RPMI8226 (cell line): ENCODE measurements around the gene ENTPD7.

Source experiments
- DNase-seq: peaks from one replicate; pipeline ENCODE4 v3.0.0-alpha.2; 2015

The ENTPD7 gene

DNA sequence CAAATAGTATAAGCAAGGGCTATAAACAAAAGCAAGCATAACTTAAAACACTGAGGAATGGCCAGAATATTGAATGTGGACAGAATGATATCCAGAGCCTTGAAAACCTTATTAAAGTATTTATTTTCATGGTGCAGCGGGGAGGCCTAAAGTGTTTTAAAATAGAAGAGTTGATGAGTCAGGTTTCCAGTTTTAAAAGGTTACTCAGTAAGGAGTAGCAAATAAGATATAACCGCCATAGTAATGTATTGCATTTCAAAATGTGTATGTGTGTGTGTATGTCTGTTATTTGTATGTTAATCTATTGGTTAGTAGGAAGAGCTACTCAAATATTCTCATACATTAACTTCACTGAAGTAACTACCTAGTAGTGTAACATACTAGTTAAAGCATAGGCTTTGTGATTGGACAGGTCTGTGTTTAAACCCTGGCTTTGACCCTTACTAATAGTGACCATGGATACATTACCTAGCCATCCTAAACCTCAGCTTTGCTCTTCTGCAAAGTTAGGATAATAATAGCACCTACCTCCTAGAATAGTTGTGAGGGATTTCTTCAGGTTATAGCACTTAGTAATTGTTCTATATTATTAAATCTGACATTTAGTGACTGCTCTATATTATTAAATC lies 89.6 kb downstream of the ENTPD7 start:
- no peak for DNase-seq

DNA sequence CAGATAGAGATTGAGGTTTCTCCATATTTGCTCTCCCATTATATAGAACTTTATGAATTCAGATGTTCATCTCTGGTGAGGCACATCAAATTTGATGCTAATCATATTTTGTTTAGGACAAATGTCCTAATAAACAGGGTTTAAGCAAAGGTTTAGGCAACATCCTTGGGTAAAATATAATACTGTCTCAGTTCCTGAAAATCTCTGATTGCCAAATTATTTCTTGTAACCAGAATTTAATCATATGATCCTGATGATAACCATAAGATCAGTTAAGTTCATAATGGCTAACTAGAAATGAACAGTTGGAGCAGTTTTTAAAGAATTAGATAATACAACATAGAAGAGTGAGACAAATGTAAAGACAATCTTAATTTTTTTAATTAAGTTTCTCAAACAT lies 91.3 kb downstream of the ENTPD7 start:
- no peak for DNase-seq

DNA sequence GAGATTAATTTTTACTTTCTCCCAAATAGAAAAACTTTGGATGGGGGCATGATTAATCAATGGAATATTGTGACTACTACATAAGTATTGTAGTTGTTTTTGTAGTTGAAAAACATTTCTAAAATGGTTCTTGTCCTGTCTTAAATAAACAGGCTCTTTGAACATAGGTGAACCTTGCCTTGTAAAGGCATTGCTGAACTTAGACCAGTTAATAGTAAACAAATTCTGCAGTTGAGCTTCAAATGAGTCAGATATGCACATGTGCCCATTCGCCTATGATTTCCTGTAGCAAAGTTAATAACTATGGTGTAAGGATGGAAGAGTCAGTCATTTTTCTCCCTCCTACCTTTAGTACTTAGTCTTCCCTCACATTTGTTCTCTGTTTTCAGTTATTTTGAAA lies 95.4 kb downstream of the ENTPD7 start:
- DNase-seq: no peak
